Measurements from ENCODE around the gene BIN2.

The BIN2 gene

GRCh38 chr12:51323966-51324895 lies at the start of gene BIN2:
Gene BIN2 (minus strand): TSS chr12:51324174. CDS start chr12:51324102, 72 bp downstream.
- intact Hi-C loops (cut with micrococcal nuclease), result loop anchor here (2.0 kb wide), 1 partner anchor 17 kb away; no protein-coding TSS in a partner anchor
- Mint-ChIP-seq H3K4me1 (ENCODE audit: low read depth) (peaks cover 89% of the 10 kb centered on the region), H3K27ac (peak within 1 kb of the TSS; percentile 93), H3K4me3 (peak within 1 kb of the TSS; percentile 83), H3K9me3 (no peaks in the 10 kb centered on the region), H3K27me3 (no peaks in the 10 kb centered on the region), H3K36me3 (ENCODE audit: low read depth) (peaks cover 36% of the 10 kb centered on the region)

GRCh38 chr12:51373187-51373586 lies 49.2 kb upstream of the BIN2 start:
- H3K4me1 Mint-ChIP-seq (ENCODE audit: low read depth), result peaks cover 53% of the 10 kb centered on the region
- H3K27me3 Mint-ChIP-seq, result peaks cover 10% of the 10 kb centered on the region
- intact Hi-C loops (cut with micrococcal nuclease), result no loop called here
- peaks cover 85% of the 10 kb centered on the region for H3K36me3 Mint-ChIP-seq (ENCODE audit: low read depth)
- peak overlapping the region; percentile 60 for H3K27ac Mint-ChIP-seq
- H3K4me3 Mint-ChIP-seq, result no peak overlapping the region
- H3K9me3 Mint-ChIP-seq, result peaks cover 13% of the 10 kb centered on the region

- Mint-ChIP-seq H3K9me3 (peaks cover 13% of the 10 kb centered on the region), H3K4me3 (no peak overlapping the region), H3K4me1 (ENCODE audit: low read depth) (peaks cover 46% of the 10 kb centered on the region), H3K36me3 (ENCODE audit: low read depth) (peaks cover 74% of the 10 kb centered on the region), H3K27me3 (peaks cover 15% of the 10 kb centered on the region), H3K27ac (no peak overlapping the region)
- intact Hi-C loops (cut with micrococcal nuclease), result no loop called here
Observed at GRCh38 chr12:51372021-51372420, 48.0 kb upstream of the BIN2 start.

GRCh38 chr12:51371295-51371953 lies 47.5 kb upstream of the BIN2 start:
- H3K4me3 Mint-ChIP-seq, result no peak overlapping the region
- H3K27me3 Mint-ChIP-seq, result peaks cover 15% of the 10 kb centered on the region
- H3K36me3 Mint-ChIP-seq (ENCODE audit: low read depth), result peaks cover 71% of the 10 kb centered on the region
- peaks cover 13% of the 10 kb centered on the region for H3K9me3 Mint-ChIP-seq
- H3K27ac Mint-ChIP-seq, result no peak overlapping the region
- peaks cover 46% of the 10 kb centered on the region for H3K4me1 Mint-ChIP-seq (ENCODE audit: low read depth)
- intact Hi-C loops (cut with micrococcal nuclease), result no loop called here

- peaks cover 15% of the 10 kb centered on the region for H3K27me3 Mint-ChIP-seq
- H3K4me3 Mint-ChIP-seq, result no peak overlapping the region
- intact Hi-C loops (cut with micrococcal nuclease), result no loop called here
- peaks cover 72% of the 10 kb centered on the region for H3K36me3 Mint-ChIP-seq (ENCODE audit: low read depth)
- no peak overlapping the region for H3K27ac Mint-ChIP-seq
- H3K9me3 Mint-ChIP-seq, result peaks cover 13% of the 10 kb centered on the region
- peaks cover 46% of the 10 kb centered on the region for H3K4me1 Mint-ChIP-seq (ENCODE audit: low read depth)
Observed at GRCh38 chr12:51370667-51371066, 46.7 kb upstream of the BIN2 start.

GRCh38 chr12:51369581-51369980 lies 45.6 kb upstream of the BIN2 start:
- intact Hi-C loops (cut with micrococcal nuclease), result no loop called here

GRCh38 chr12:51368640-51369517 lies 44.9 kb upstream of the BIN2 start:
- H3K9me3 Mint-ChIP-seq, result peaks cover 13% of the 10 kb centered on the region
- H3K27me3 Mint-ChIP-seq, result peaks cover 15% of the 10 kb centered on the region
- peaks cover 36% of the 10 kb centered on the region for H3K4me1 Mint-ChIP-seq (ENCODE audit: low read depth)
- H3K27ac Mint-ChIP-seq, result peak overlapping the region; percentile 33
- peak overlapping the region; percentile 46 for H3K4me3 Mint-ChIP-seq
- intact Hi-C loops (cut with micrococcal nuclease), result no loop called here
- peaks cover 72% of the 10 kb centered on the region for H3K36me3 Mint-ChIP-seq (ENCODE audit: low read depth)

More at GRCh38 chr12:51369581-51369980, 45.6 kb upstream of the BIN2 start:
- Mint-ChIP-seq H3K27me3 (peaks cover 15% of the 10 kb centered on the region), H3K27ac (peak overlapping the region; percentile 33), H3K4me1 (ENCODE audit: low read depth) (peaks cover 38% of the 10 kb centered on the region), H3K9me3 (peaks cover 13% of the 10 kb centered on the region), H3K4me3 (peak overlapping the region; percentile 46), H3K36me3 (ENCODE audit: low read depth) (peaks cover 72% of the 10 kb centered on the region)

GRCh38 chr12:51365276-51365675 lies 41.3 kb upstream of the BIN2 start:
- intact Hi-C loops (cut with micrococcal nuclease), result no loop called here
- H3K4me3 Mint-ChIP-seq, result no peak overlapping the region
- H3K9me3 Mint-ChIP-seq, result no peaks in the 10 kb centered on the region
- peaks cover 68% of the 10 kb centered on the region for H3K36me3 Mint-ChIP-seq (ENCODE audit: low read depth)
- H3K4me1 Mint-ChIP-seq (ENCODE audit: low read depth), result peaks cover 23% of the 10 kb centered on the region
- H3K27ac Mint-ChIP-seq, result no peak overlapping the region
- H3K27me3 Mint-ChIP-seq, result peaks cover 10% of the 10 kb centered on the region

GRCh38 chr12:51364001-51364400 lies 40.0 kb upstream of the BIN2 start:
- Mint-ChIP-seq H3K27me3 (peaks cover 6% of the 10 kb centered on the region), H3K27ac (no peak overlapping the region), H3K36me3 (ENCODE audit: low read depth) (peaks cover 72% of the 10 kb centered on the region), H3K4me3 (no peak overlapping the region), H3K9me3 (no peaks in the 10 kb centered on the region), H3K4me1 (ENCODE audit: low read depth) (peaks cover 14% of the 10 kb centered on the region)
- intact Hi-C loops (cut with micrococcal nuclease), result no loop called here

- Mint-ChIP-seq H3K27me3 (peaks cover 5% of the 10 kb centered on the region), H3K9me3 (no peaks in the 10 kb centered on the region), H3K4me3 (no peak overlapping the region), H3K27ac (no peak overlapping the region), H3K36me3 (ENCODE audit: low read depth) (peaks cover 83% of the 10 kb centered on the region), H3K4me1 (ENCODE audit: low read depth) (peaks cover 9% of the 10 kb centered on the region)
- intact Hi-C loops (cut with micrococcal nuclease), result no loop called here
Observed at GRCh38 chr12:51362747-51363342, 38.9 kb upstream of the BIN2 start.

- Mint-ChIP-seq H3K27me3 (no peaks in the 10 kb centered on the region), H3K36me3 (ENCODE audit: low read depth) (peaks cover 88% of the 10 kb centered on the region), H3K27ac (no peak overlapping the region), H3K9me3 (no peaks in the 10 kb centered on the region), H3K4me3 (no peak overlapping the region), H3K4me1 (ENCODE audit: low read depth) (peaks cover 14% of the 10 kb centered on the region)
- intact Hi-C loops (cut with micrococcal nuclease), result no loop called here
Observed at GRCh38 chr12:51362307-51362706, 38.3 kb upstream of the BIN2 start.

GRCh38 chr12:51361161-51362016 lies 37.4 kb upstream of the BIN2 start:
- H3K36me3 Mint-ChIP-seq (ENCODE audit: low read depth), result peaks cover 92% of the 10 kb centered on the region

More at GRCh38 chr12:51361161-51362016, 37.4 kb upstream of the BIN2 start:
- intact Hi-C loops (cut with micrococcal nuclease), result no loop called here
- Mint-ChIP-seq H3K9me3 (no peaks in the 10 kb centered on the region), H3K4me1 (ENCODE audit: low read depth) (peaks cover 18% of the 10 kb centered on the region), H3K4me3 (no peak overlapping the region), H3K27me3 (no peaks in the 10 kb centered on the region), H3K27ac (no peak overlapping the region)

Measured in dendritic cell treated with granulocyte-macrophage colony-stimulating factor and Interleukin-4, amounts not matched to agents 40 ng/mL and 50 ng/mL, for 4 days (primary cell).